ENCODE data around the gene SEZ6. TPM values are rescaled to one million over a fixed set of nuclear protein-coding genes. Genes with fewer than 3 reads are reported as not detected.

SEZ6 gene, protein sequence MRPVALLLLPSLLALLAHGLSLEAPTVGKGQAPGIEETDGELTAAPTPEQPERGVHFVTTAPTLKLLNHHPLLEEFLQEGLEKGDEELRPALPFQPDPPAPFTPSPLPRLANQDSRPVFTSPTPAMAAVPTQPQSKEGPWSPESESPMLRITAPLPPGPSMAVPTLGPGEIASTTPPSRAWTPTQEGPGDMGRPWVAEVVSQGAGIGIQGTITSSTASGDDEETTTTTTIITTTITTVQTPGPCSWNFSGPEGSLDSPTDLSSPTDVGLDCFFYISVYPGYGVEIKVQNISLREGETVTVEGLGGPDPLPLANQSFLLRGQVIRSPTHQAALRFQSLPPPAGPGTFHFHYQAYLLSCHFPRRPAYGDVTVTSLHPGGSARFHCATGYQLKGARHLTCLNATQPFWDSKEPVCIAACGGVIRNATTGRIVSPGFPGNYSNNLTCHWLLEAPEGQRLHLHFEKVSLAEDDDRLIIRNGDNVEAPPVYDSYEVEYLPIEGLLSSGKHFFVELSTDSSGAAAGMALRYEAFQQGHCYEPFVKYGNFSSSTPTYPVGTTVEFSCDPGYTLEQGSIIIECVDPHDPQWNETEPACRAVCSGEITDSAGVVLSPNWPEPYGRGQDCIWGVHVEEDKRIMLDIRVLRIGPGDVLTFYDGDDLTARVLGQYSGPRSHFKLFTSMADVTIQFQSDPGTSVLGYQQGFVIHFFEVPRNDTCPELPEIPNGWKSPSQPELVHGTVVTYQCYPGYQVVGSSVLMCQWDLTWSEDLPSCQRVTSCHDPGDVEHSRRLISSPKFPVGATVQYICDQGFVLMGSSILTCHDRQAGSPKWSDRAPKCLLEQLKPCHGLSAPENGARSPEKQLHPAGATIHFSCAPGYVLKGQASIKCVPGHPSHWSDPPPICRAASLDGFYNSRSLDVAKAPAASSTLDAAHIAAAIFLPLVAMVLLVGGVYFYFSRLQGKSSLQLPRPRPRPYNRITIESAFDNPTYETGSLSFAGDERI
- total RNA-seq (2014; rRNA removed; shearing (Covaris generic)) = 16.1 and 20.5 TPM in 2 replicates

DNA sequence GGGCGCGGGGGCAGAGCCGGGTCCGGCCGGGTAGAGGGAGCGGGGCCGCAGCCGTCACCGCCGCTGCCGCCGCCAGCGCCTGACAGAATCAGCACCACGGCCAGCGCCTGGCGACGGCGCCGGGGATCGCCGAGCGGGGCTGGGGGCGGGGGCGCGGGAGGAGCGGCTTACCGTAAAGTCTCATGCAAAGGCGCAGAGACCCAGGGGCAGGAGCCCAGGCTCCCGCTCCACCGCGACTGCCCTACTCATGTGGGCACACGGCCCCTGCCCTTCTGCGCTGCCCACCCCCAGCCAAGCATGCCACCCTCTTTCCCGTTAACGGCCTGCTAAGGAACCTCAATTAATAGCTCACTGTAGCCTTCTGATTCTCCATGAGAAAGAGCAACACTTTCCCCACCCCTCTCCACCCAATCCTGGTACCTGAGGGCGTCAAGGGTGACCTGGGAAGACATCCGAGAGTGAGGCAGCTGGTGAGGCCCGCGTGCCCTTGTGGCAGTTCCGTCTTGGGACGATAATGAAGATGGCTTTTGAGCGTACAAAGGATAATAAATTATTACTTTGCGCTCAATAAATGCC lies at the start of gene SEZ6:
SEZ6 (minus strand) TSS at position 98 of the 576 bp plus-strand sequence. CDS start 164 bp downstream, outside the sequence.
- Histone ChIP-seq H3K4me3 (no peak within 1 kb of the TSS), H3K9me3 (replicated peaks) (no peaks in the 10 kb centered on the region), H3K27ac (no peak within 1 kb of the TSS), H3K27me3 (no peaks in the 10 kb centered on the region), H3K4me1 (peaks cover 27% of the 10 kb centered on the region), H3K36me3 (no peaks in the 10 kb centered on the region)
- peak; percentile 85 to 91 for DNase-seq

DNA sequence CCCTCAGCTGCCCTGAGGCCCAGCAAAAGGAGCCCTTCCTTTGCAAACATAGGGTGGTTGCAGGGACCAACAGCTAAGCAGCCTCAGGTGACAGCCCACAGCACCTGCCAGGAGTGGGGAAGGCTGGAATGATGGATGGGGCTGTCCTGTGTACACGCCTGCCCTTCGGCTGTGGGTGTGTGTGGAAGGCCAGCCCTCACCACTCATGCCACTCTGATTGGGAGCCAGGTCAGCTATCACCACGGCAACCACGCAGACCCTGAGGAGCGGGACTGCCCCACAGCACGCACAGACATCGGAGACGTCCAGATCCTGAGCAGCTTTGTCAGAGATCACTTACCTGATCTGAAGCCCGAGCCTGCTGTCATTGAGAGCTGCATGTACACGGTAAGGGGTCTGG lies 49.0 kb upstream of the SEZ6 start:
- no peaks in the 10 kb centered on the region for H3K9me3 ChIP-seq (replicated peaks)
- H3K27me3 ChIP-seq = no peaks in the 10 kb centered on the region
- DNase-seq = no peak

DNA sequence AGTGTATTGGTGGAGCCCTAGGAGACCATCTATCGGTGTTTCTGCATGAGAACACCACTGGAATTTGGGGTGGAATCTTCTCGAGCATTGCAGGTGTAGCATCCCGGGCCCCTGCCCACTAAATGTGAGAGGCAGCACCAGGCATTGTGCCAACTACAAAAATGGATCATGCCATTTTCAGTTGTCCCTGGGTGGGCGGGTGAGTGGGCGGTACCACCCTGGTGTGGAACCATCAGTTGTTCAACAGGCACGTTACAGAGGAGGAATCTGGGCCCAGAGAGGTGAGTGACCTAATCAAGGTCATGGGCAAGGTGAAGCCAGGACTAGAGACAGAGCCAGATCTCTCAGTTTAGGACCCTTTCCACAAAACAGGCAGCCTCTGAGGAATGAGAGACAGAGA lies 45.9 kb upstream of the SEZ6 start:
- no peaks in the 10 kb centered on the region for H3K9me3 ChIP-seq (replicated peaks)
- H3K4me3 ChIP-seq = no peak overlapping the region
- H3K36me3 ChIP-seq = no peaks in the 10 kb centered on the region
- peak overlapping the region; percentile 99 for H3K27ac ChIP-seq
- peaks cover 65% of the 10 kb centered on the region for H3K4me1 ChIP-seq
- no peaks in the 10 kb centered on the region for H3K27me3 ChIP-seq
- DNase-seq = peak in 1 of 2 experiments; percentile 84

More for the DNA sequence above, 49.0 kb upstream of the SEZ6 start:
- Histone ChIP-seq H3K27ac (no peak overlapping the region), H3K36me3 (no peaks in the 10 kb centered on the region), H3K4me1 (peaks cover 53% of the 10 kb centered on the region), H3K4me3 (no peak overlapping the region)

DNA sequence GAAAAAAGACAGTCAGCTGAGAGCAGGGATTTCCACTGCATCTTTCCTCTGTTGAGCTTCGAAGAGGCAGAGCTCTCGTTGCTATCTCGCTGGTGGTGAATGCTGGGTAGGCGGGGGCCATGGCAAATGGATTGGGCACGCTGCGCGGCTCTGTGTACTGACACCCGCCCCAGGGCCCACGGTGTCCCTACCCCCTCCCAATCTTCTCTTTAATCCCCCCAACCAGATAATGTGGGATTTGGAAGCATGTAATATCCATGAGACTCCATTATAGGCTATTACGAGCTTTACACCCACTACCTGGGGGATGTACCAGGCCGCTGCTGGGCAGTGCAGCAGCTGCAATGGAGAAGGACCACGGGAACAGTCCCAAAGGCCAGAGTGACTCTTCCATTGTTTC lies 45.4 kb upstream of the SEZ6 start:
- Histone ChIP-seq H3K9me3 (replicated peaks) (no peaks in the 10 kb centered on the region), H3K36me3 (no peaks in the 10 kb centered on the region), H3K27me3 (no peaks in the 10 kb centered on the region), H3K4me1 (peaks cover 67% of the 10 kb centered on the region), H3K4me3 (peak overlapping the region; percentile 17), H3K27ac (peak overlapping the region; percentile 99)
- DNase-seq = peak; percentile 99 to 100

DNA sequence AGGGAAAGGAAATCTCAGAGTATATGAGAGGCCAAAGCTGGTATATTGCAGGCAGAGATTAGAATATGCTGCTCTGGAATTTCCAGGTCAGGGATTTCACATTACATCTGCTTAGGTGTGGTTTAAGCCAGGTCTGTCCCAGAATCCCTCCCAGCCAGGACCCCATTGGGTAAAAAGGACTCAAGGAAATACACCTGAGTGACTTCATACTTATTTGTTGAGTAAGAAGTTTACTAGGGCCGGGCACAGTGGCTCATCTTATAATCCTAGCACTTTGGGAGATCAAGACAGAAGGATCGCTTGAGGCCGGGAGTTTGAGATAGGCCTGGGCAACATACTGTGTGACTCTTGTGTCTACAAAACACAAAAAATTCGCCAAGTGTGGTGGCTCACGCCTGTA lies 44.3 kb upstream of the SEZ6 start:
- Histone ChIP-seq H3K27ac (peak overlapping the region; percentile 99), H3K27me3 (no peaks in the 10 kb centered on the region), H3K9me3 (replicated peaks) (no peaks in the 10 kb centered on the region), H3K4me3 (peak overlapping the region; percentile 17), H3K36me3 (no peaks in the 10 kb centered on the region), H3K4me1 (peaks cover 74% of the 10 kb centered on the region)
- peak in 1 of 2 experiments; percentile 58 for DNase-seq

DNA sequence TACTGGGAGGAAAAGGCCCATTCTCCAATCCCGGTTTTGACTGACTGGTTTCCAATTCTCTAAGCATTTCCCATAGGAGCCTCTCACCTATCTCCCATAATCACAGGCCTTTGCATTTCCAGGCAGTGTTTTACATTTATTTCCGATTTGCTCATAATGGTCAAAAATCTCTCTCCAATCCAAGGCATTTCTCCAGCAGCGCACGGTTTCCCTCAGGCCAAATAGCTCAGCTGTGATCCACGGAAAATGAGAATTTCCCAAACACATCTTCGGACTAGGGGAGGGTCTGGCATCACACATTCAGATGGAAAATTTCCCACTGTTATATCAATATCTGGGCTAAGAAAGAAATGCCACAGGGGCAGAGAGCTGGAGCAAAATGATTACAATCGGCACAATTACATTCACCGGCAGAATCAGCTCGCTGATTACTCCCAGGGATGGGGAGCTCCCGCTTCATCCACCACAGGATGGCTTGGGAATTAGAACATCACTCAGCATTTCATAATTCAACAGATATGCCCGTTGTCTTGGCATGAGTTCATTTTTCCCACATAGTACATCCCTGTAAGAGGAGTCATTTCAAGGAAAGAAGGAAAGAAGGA lies 43.8 kb upstream of the SEZ6 start:
- H3K27me3 ChIP-seq = no peaks in the 10 kb centered on the region
- H3K4me3 ChIP-seq = peak overlapping the region; percentile 17
- DNase-seq = peak in 1 of 2 experiments; percentile 71
- no peaks in the 10 kb centered on the region for H3K9me3 ChIP-seq (replicated peaks)
- H3K27ac ChIP-seq = peak overlapping the region; percentile 99
- H3K4me1 ChIP-seq = peaks cover 78% of the 10 kb centered on the region
- H3K36me3 ChIP-seq = no peaks in the 10 kb centered on the region

DNA sequence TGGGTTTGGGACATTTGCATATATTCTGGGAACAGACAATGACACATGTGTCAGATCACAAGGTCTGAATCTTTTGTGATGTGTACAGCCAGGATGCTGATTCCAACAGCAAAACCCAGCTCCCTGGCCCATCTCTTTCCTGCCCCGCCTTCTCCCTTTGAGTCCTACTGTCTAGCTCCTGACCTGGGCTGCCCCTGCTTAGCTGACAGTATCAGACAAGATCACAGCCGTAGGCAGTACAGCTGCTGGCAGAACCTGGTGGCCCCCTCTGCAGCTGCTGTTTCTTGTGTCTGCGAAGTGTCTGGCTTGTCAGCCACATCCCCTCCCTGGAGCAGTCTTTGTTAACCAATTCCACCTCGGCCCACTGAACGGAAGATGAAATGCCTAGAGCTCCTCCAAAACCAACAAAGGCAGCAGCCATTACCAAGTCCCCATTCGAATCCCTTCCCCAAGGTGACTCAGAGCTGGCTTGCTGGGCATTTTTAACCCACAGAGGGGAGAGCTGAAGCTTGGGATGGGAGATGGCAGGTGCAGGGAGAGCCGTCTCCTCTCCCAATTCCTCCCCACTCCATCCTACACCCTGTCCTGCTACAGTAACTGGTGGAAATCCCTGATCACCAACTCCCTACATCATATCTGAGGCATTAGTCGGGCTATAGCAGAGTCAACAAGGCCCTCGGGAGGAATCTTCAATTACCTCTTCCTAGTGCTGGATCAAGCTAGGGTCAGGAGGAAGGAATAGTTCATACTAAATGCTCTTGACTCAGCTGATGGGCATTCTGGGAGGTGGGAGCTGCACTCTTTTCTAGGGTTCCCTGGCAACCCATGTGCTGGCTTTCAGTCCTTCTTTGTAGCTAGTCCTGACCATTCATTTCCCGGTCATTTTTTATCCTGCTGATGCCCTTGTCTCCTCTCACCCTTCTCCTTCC lies 42.9 kb upstream of the SEZ6 start:
- H3K27ac ChIP-seq = peak overlapping the region; percentile 99
- no peaks in the 10 kb centered on the region for H3K9me3 ChIP-seq (replicated peaks)
- H3K4me3 ChIP-seq = peak overlapping the region; percentile 17; the same call in 1 of the 2 replicates
- no peaks in the 10 kb centered on the region for H3K36me3 ChIP-seq
- no peaks in the 10 kb centered on the region for H3K27me3 ChIP-seq
- DNase-seq = peak; percentile 100
- peaks cover 84% of the 10 kb centered on the region for H3K4me1 ChIP-seq

DNA sequence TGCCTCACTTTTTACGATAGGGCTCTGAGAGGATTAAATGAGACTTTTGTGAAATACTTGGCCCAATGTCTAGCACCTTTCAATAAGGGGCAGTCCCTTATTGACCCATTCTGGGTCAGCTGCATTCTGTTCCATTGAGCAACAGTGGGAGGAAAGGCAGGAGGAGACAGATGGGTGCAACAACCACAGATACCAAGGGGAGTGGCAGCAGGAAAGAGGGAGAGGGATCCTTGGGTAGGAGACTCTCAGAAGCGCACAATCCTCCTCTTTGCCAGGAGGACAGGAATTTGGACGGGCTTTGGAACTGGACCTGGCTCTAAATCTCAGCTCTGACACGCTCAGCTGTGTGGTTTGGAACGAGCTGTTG lies 40.6 kb upstream of the SEZ6 start:
- no peak for DNase-seq
- H3K9me3 ChIP-seq (replicated peaks) = no peaks in the 10 kb centered on the region
- H3K27me3 ChIP-seq = no peaks in the 10 kb centered on the region
- no peaks in the 10 kb centered on the region for H3K36me3 ChIP-seq
- H3K4me3 ChIP-seq = no peak overlapping the region
- H3K27ac ChIP-seq = no peak overlapping the region; the same call in 1 of the 2 replicates
- H3K4me1 ChIP-seq = peaks cover 79% of the 10 kb centered on the region

DNA sequence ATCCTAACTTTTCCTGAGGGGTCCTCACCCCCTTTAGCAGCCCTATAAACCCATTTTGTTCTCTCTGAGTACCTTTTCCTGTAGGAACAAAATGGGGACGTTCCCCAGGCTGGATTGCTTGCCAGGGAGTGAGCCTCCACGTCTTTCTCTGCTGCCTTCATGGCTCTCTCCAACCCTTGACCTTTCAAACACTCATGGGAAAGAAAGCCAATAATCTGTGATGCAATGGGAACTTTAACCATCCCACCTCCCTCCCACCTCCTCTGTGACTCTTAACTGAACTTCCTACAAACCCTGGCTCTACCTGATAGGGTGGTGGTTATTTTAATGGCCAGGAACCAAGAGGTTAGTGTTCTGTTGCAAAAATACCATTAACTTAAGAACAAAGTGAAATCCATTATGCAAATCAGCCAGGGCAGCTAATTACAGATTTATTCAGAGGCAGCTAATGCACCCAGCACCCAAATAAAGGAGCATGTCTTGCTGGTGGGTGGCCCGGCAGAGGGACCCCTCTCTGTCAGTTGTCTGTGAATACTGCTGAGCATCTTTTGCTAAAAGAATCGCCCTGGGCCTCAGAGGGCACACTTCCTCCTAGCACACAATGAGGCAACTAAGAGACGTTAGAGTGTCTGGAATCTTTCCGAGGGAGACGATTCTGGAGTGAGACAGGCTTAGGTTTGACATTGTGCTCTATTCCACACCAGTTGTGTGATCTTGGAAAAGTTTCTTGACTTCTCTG lies 40.1 kb upstream of the SEZ6 start:
- Histone ChIP-seq H3K36me3 (no peaks in the 10 kb centered on the region), H3K27ac (no peak overlapping the region), H3K27me3 (no peaks in the 10 kb centered on the region), H3K9me3 (replicated peaks) (no peaks in the 10 kb centered on the region), H3K4me1 (peaks cover 81% of the 10 kb centered on the region), H3K4me3 (no peak overlapping the region)
- DNase-seq = no peak

DNA sequence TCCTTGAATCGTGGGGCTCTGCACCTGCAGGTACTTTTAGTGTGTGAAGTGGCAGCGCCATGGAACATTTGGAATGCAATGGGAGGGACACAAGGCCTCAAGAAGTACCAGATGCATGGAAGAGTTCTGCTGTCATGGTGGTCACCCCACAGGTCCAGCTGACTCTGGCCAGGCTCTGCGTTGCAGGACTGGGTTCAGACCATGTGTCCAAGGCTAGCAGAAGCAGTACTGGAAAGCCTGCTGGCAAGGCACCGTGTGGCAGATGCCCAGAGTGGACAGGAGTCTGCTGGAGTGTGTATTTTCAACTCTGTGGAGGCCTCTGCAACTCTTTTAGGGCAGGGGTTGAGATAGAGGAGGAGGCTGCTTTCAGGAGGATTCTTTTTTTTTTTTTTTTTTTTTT lies 39.2 kb upstream of the SEZ6 start:
- Histone ChIP-seq H3K4me1 (peaks cover 77% of the 10 kb centered on the region), H3K27me3 (no peaks in the 10 kb centered on the region), H3K36me3 (no peaks in the 10 kb centered on the region), H3K27ac (no peak overlapping the region; the same call in 1 of the 2 replicates), H3K9me3 (replicated peaks) (no peaks in the 10 kb centered on the region), H3K4me3 (no peak overlapping the region)
- DNase-seq = no peak

DNA sequence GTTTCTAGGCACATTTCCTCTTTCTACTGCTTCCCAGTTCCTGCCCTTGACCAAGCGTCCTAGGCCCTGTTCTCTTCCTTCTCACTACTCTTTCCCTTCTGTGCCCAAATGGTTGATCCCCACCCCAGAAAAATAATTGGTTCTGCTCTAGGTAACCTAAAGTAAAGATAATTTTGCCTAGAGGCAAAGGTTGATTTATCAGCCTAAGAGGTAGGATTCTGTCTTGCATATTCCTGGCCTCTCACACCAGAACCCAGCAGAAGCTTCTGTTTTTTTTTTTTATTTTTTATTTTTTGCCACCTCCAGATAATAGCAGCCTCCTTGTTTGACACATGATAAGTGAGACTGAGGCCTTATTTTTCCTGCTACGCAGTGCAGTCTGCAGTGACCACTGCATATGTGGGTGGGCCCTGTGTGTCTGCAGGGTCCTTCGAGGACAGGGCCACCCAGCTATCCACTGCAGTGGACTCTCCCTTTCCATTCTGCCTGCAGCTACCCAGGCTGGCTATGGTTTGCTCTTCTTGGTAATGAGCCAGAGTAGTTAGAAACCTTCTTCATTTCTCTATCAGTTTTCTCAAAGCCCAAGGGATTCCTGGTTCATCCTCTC lies 37.8 kb upstream of the SEZ6 start:
- Histone ChIP-seq H3K27ac (peak overlapping the region; percentile 99), H3K4me3 (peak overlapping the region; percentile 55), H3K4me1 (peaks cover 75% of the 10 kb centered on the region), H3K27me3 (no peaks in the 10 kb centered on the region), H3K9me3 (replicated peaks) (no peaks in the 10 kb centered on the region), H3K36me3 (no peaks in the 10 kb centered on the region)
- DNase-seq = peak; percentile 89 to 92

DNA sequence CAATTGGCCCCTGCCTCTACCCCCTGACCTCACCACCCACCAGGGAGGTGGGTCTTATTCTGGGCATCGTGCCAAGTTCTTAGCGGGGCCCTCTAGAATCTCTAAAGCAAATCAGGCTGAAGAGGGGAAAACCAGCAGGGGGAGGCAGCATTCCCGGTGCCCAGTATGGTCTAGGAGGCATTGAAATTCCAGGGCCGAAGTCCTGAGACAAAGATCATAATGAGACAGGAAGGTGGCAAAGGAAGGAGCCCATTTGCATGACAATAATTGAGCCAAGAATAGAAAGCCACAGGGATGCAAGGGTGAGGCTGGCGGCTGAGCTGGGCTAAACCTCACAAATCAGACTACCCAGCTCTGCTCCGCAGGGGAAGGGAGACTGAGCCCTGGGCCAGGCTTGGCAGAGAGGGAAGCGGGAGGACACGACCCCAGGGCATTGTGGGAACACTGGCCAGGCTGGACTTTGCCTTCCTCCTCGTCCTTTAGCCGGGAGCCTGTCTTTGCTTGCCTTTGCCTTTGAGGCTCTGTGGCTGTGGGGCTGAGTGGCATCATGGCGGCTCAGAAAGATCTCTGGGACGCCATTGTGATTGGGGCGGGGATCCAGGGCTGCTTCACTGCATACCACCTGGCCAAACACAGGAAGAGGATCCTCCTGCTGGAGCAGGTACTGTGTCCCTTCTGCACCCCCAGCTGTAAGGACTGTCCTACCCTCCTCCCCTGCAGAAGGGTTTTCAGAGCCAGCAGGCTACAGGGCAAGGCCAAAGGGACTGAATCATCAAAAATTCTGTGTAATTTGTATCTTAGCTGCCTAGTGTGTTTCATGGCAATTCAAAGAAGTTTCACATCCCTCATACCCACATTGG lies 37.1 kb upstream of the SEZ6 start, which contains the start of gene PIPOX:
PIPOX (plus strand) TSS at position 463 of the 860 bp plus-strand sequence; CDS start at position 548, 85 bp downstream.
- H3K9me3 ChIP-seq (replicated peaks) = no peaks in the 10 kb centered on the region
- DNase-seq = peak; percentile 99 to 100
- peaks cover 78% of the 10 kb centered on the region for H3K4me1 ChIP-seq
- peak within 1 kb of the TSS; percentile 99 for H3K27ac ChIP-seq
- no peaks in the 10 kb centered on the region for H3K36me3 ChIP-seq
- no peaks in the 10 kb centered on the region for H3K27me3 ChIP-seq
- peak within 1 kb of the TSS; percentile 55 for H3K4me3 ChIP-seq

Data from SJCRH30 (cell line).